H9 (cell line): Measurements from ENCODE around the gene CEP85L. TPM values are rescaled to one million over a fixed set of nuclear protein-coding genes. Genes with fewer than 3 reads are reported as not detected.

Source experiments
- DNase-seq: peaks from one replicate; pipeline ENCODE4 v3.0.0-alpha.2; 2017
- H2AFZ ChIP-seq: one replicate; pipeline ENCODE4 v1.6.1; 2013; ENCODE audit warnings: mild to moderate bottlenecking, low read length, control low read depth, moderate library complexity
- H2AK5ac ChIP-seq: 2 replicates; pipeline ENCODE4 v1.6.1; 2013; ENCODE audit warnings: low read length, control low read depth, mixed read lengths; ENCODE audit not compliant: insufficient read length
- H2BK120ac ChIP-seq: one replicate; pipeline ENCODE4 v1.6.1; 2013; ENCODE audit warnings: low read depth, mild to moderate bottlenecking, low read length, control low read depth, inconsistent platforms; ENCODE audit not compliant: poor library complexity, severe bottlenecking
- H2BK12ac ChIP-seq: 2 replicates; pipeline ENCODE4 v1.6.1; 2013; ENCODE audit warnings: low read length, control low read depth, mixed read lengths, low read depth; ENCODE audit not compliant: insufficient read length
- H2BK15ac ChIP-seq: 2 replicates; pipeline ENCODE4 v1.6.1; 2013; ENCODE audit warnings: low read depth, low read length, control low read depth
- H2BK20ac ChIP-seq: one replicate; pipeline ENCODE4 v1.6.1; 2013; ENCODE audit warnings: low read depth, mild to moderate bottlenecking, low read length, control low read depth, inconsistent platforms; ENCODE audit not compliant: poor library complexity, severe bottlenecking
- H2BK5ac ChIP-seq: 2 replicates; pipeline ENCODE4 v1.6.1; 2013; ENCODE audit warnings: low read length, control low read depth, mixed read lengths; ENCODE audit not compliant: insufficient read length
- H3K14ac ChIP-seq: 2 replicates; pipeline ENCODE4 v1.6.1; 2013; ENCODE audit warnings: low read length, control low read depth; ENCODE audit not compliant: insufficient read depth
- H3K18ac ChIP-seq: 2 replicates; pipeline ENCODE4 v1.6.1; 2013; ENCODE audit warnings: low read depth, mild to moderate bottlenecking, mixed read lengths, low read length, control low read depth; ENCODE audit not compliant: insufficient read length
- H3K23ac ChIP-seq: 2 replicates; pipeline ENCODE4 v1.6.1; 2013; ENCODE audit warnings: low read length, control low read depth, mixed read lengths, low read depth; ENCODE audit not compliant: insufficient read length
- H3K23me2 ChIP-seq: 2 replicates; pipeline ENCODE4 v1.6.1; 2013; ENCODE audit warnings: low read depth, mild to moderate bottlenecking, mixed read lengths, low read length, control low read depth; ENCODE audit not compliant: insufficient read length, poor library complexity, severe bottlenecking
- H3K27ac ChIP-seq: 2 replicates; pipeline ENCODE4 v1.5.1; 2013; ENCODE audit warnings: low read length, control low read depth, mixed read lengths, low read depth; ENCODE audit not compliant: insufficient read length
- H3K27me3 ChIP-seq: 2 replicates; pipeline ENCODE4 v1.6.1; 2013; ENCODE audit warnings: low read length, control low read depth, inconsistent platforms; ENCODE audit not compliant: insufficient read depth
- H3K4ac ChIP-seq: 2 replicates; pipeline ENCODE4 v1.6.1; 2013; ENCODE audit warnings: low read depth, mild to moderate bottlenecking, control low read depth, inconsistent platforms, low read length, moderate library complexity
- H3K4me1 ChIP-seq: 2 replicates; pipeline ENCODE4 v1.6.1; 2013; ENCODE audit warnings: low read length, control low read depth, inconsistent platforms; ENCODE audit not compliant: insufficient read depth
- H3K4me2 ChIP-seq: 2 replicates; pipeline ENCODE4 v1.6.1; 2013; ENCODE audit warnings: low read length, control low read depth, mixed read lengths; ENCODE audit not compliant: insufficient read length, insufficient read depth
- H3K56ac ChIP-seq: 2 replicates; pipeline ENCODE4 v1.6.1; 2013; ENCODE audit warnings: low read depth, mild to moderate bottlenecking, mixed read lengths, low read length, control low read depth; ENCODE audit not compliant: insufficient read length
- H3K79me1 ChIP-seq: 2 replicates; pipeline ENCODE4 v1.6.1; 2013; ENCODE audit warnings: low read depth, mild to moderate bottlenecking, moderate library complexity, low read length, control low read depth, inconsistent platforms; ENCODE audit not compliant: insufficient read depth, poor library complexity, severe bottlenecking
- H3K79me2 ChIP-seq: 2 replicates; pipeline ENCODE4 v1.6.1; 2013; ENCODE audit warnings: low read length, control low read depth, inconsistent platforms; ENCODE audit not compliant: insufficient read depth
- H3K9ac ChIP-seq: 2 replicates; pipeline ENCODE4 v1.6.1; 2013; ENCODE audit warnings: low read length, control low read depth, mixed read lengths; ENCODE audit not compliant: insufficient read length; ENCODE audit errors: extremely low read depth
- H3K9me3 ChIP-seq: one replicate; pipeline ENCODE4 v1.6.1; 2013; ENCODE audit warnings: low read depth, low read length, inconsistent platforms; ENCODE audit not compliant: control insufficient read depth
- H3T11ph ChIP-seq: one replicate; pipeline ENCODE4 v1.6.1; 2013; ENCODE audit warnings: mild to moderate bottlenecking, low read length, control low read depth, inconsistent platforms
- H4K20me1 ChIP-seq: one replicate; pipeline ENCODE4 v1.6.1; 2013; ENCODE audit not compliant: control insufficient read depth, insufficient read length, insufficient read depth
- H4K5ac ChIP-seq: 2 replicates; pipeline ENCODE4 v1.6.1; 2013; ENCODE audit warnings: low read depth, mild to moderate bottlenecking, mixed read lengths, low read length, control low read depth; ENCODE audit not compliant: insufficient read length
- H4K8ac ChIP-seq: replicated peaks from 2 replicates; pipeline ENCODE4 v1.6.1; 2013; ENCODE audit warnings: low read length, control low read depth, mixed read lengths, low read depth; ENCODE audit not compliant: insufficient read length
- H4K91ac ChIP-seq: 2 replicates; pipeline ENCODE4 v1.6.1; 2013; ENCODE audit warnings: low read depth, mild to moderate bottlenecking, moderate library complexity, mixed read lengths, low read length, control low read depth; ENCODE audit not compliant: insufficient read length
- H3K27ac Mint-ChIP-seq, 3 experiments: 2 replicates in 2 of 3; 3 replicates in 1 of 3; pipeline ENCODE4 v1.8.0; 2020 to 2021; ENCODE audit warnings: mixed read lengths in 3 of 3, mild to moderate bottlenecking in 1 of 3, moderate library complexity in 1 of 3
- H3K27me3 Mint-ChIP-seq: 2 replicates; pipeline ENCODE4 v1.8.0; 2021; ENCODE audit warnings: low read depth, mild to moderate bottlenecking, moderate library complexity, mixed read lengths
- H3K36me3 Mint-ChIP-seq, 3 experiments: 2 replicates in 2 of 3; 3 replicates in 1 of 3; pipeline ENCODE4 v1.8.0; 2020 to 2021; ENCODE audit warnings: low read depth in 3 of 3, mixed read lengths in 3 of 3; ENCODE audit not compliant: insufficient read depth in 1 of 3
- H3K4me1 Mint-ChIP-seq, 2 experiments: 2 replicates each; pipeline ENCODE4 v1.8.0; 2020; ENCODE audit warnings: mixed read lengths in 2 of 2
- H3K4me3 Mint-ChIP-seq, 2 experiments: 2 replicates in 1 of 2; 3 replicates in 1 of 2; pipeline ENCODE4 v1.8.0; 2020 to 2021; ENCODE audit warnings: mild to moderate bottlenecking in 2 of 2, mixed read lengths in 2 of 2, moderate library complexity in 1 of 2
- H3K9me3 Mint-ChIP-seq, 2 experiments: 2 replicates in 1 of 2; 3 replicates in 1 of 2; pipeline ENCODE4 v1.8.0; 2020; ENCODE audit warnings: mild to moderate bottlenecking in 2 of 2, mixed read lengths in 2 of 2, moderate library complexity in 1 of 2
- total RNA-seq: library from RNA; stranded (reverse); gene quantifications from 2 replicates; pipeline ENCODE4 v1.2.1, GENCODE V29; 2021
- TF ChIP-seq, protein P1 (sequence below): fragments of 200-600 bp; sonication (generic); conservative IDR thresholded peaks from 3 replicates; pipeline ENCODE4 v1.8.0; 2021; ENCODE audit warnings: antibody characterized with exemption, mild to moderate bottlenecking

The CEP85L gene
- total RNA-seq, 1 experiment from 2014 or later: 3.8 TPM

GRCh38 chr6:118467181-118467580 lies 184.2 kb downstream of the CEP85L start:
- H2BK12ac ChIP-seq: no peak overlapping the region
- H3K14ac ChIP-seq: no peak overlapping the region
- H3K27ac ChIP-seq: no peak overlapping the region
- H3K4ac ChIP-seq: no peak overlapping the region
- H4K8ac ChIP-seq: no peak overlapping the region
- H3K18ac ChIP-seq: no peak overlapping the region
- no peaks in the 10 kb centered on the region for H3K23me2 ChIP-seq
- H3K4me1 ChIP-seq: no peaks in the 10 kb centered on the region
- TF ChIP-seq, protein P1, sequence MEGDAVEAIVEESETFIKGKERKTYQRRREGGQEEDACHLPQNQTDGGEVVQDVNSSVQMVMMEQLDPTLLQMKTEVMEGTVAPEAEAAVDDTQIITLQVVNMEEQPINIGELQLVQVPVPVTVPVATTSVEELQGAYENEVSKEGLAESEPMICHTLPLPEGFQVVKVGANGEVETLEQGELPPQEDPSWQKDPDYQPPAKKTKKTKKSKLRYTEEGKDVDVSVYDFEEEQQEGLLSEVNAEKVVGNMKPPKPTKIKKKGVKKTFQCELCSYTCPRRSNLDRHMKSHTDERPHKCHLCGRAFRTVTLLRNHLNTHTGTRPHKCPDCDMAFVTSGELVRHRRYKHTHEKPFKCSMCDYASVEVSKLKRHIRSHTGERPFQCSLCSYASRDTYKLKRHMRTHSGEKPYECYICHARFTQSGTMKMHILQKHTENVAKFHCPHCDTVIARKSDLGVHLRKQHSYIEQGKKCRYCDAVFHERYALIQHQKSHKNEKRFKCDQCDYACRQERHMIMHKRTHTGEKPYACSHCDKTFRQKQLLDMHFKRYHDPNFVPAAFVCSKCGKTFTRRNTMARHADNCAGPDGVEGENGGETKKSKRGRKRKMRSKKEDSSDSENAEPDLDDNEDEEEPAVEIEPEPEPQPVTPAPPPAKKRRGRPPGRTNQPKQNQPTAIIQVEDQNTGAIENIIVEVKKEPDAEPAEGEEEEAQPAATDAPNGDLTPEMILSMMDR: no peak
- no peaks in the 10 kb centered on the region for H3K79me1 ChIP-seq
- H3K9ac ChIP-seq: no peak overlapping the region
- H3K79me2 ChIP-seq: no peaks in the 10 kb centered on the region
- Mint-ChIP-seq H3K4me1 (peaks cover 2 to 5% of the 10 kb centered on the region in 2 experiments; a peak in 1 of 4 replicates), H3K9me3 (no peaks in the 10 kb centered on the region), H3K4me3 (no peak overlapping the region), H3K36me3 (no peaks in the 10 kb centered on the region), H3K27ac (no peak overlapping the region), H3K27me3 (no peaks in the 10 kb centered on the region)
- no peak overlapping the region for H2AFZ ChIP-seq
- H2AK5ac ChIP-seq: no peak overlapping the region
- H4K20me1 ChIP-seq: no peaks in the 10 kb centered on the region
- no peak for DNase-seq
- no peak overlapping the region for H3K4me2 ChIP-seq
- H2BK120ac ChIP-seq: no peak overlapping the region
- H4K5ac ChIP-seq: no peak overlapping the region
- H2BK15ac ChIP-seq: no peak overlapping the region
- H2BK20ac ChIP-seq: no peak overlapping the region
- H2BK5ac ChIP-seq: no peak overlapping the region
- H4K91ac ChIP-seq: no peak overlapping the region
- no peak overlapping the region for H3K56ac ChIP-seq
- no peak overlapping the region for H3K23ac ChIP-seq
- H3K9me3 ChIP-seq: no peaks in the 10 kb centered on the region
- H3K27me3 ChIP-seq: no peaks in the 10 kb centered on the region
- no peak overlapping the region for H3T11ph ChIP-seq
